HFF-Myc (cell line): ENCODE measurements around the gene GNG13.

Experiments used
- DNase-seq: peaks from one replicate; pipeline ENCODE4 v3.0.0-alpha.2; 2011; ENCODE audit warnings: low read depth; ENCODE audit errors: extremely low read depth
- H3K4me3 ChIP-seq: replicated peaks from 2 replicates; pipeline ENCODE4 v1.5.1; 2011; ENCODE audit warnings: low read depth, mild to moderate bottlenecking, control low read depth, low read length
- CTCF ChIP-seq: IDR thresholded peaks from 2 replicates; pipeline ENCODE4 v1.5.1; 2012; ENCODE audit warnings: mild to moderate bottlenecking, low read depth, low read length, control low read depth; ENCODE audit errors: missing control alignments

GNG13 gene

GRCh38 chr16:793414-793813 is 7.1 kb downstream of the GNG13 start:
- H3K4me3 ChIP-seq = no peak overlapping the region
- no peak for DNase-seq
- no peak for TF ChIP-seq CTCF

GRCh38 chr16:792221-792995 is 8.1 kb downstream of the GNG13 start:
- DNase-seq = no peak
- no peak overlapping the region for H3K4me3 ChIP-seq
- no peak for TF ChIP-seq CTCF

- H3K4me3 ChIP-seq = no peak overlapping the region
- no peak for TF ChIP-seq CTCF
- no peak for DNase-seq
Observed at GRCh38 chr16:791131-791530, 9.4 kb downstream of the GNG13 start.

- H3K4me3 ChIP-seq = no peak overlapping the region; the same call in 1 of the 2 replicates
- no peak for DNase-seq
- no peak for TF ChIP-seq CTCF
Observed at GRCh38 chr16:790086-790485, 10.4 kb downstream of the GNG13 start.

- H3K4me3 ChIP-seq = peak overlapping the region; percentile 74
- TF ChIP-seq CTCF = no peak
- no peak for DNase-seq
Observed at GRCh38 chr16:789191-789850, 11.2 kb downstream of the GNG13 start.

- no peak for TF ChIP-seq CTCF
- DNase-seq = peak; percentile 45
- H3K4me3 ChIP-seq = peak within 1 kb of the TSS; percentile 91
Observed at GRCh38 chr16:788399-789126, 12.0 kb downstream of the GNG13 start, which contains the start of gene CHTF18. TSS of gene CHTF18 (plus strand) at chr16:788620. CDS start at chr16:788685, 65 bp downstream.
